T-helper 2 cell (primary cell): ENCODE data around the gene CENPP.

ENCODE experiments used
- DNase-seq, 5 experiments: peaks; one replicate each; pipeline versions ENCODE4 v3.0.0 to v3.0.0-alpha.2; 2012 to 2022
- total RNA-seq, 2 donors: gene quantifications; one replicate each; lab custom pipeline; 2026; lab: John Stamatoyannopoulos, UW

The CENPP gene
- 3.6 to 4.1 reads per million in 2 donors for total RNA-seq

- peak; percentile 58 to 92 (median 74) for DNase-seq
Measured at GRCh38 chr9:92325269-92325990, at the start of gene CENPP, which contains the start of gene NOL8. Gene CENPP, plus strand, starts transcription at chr9:92325953. Gene NOL8, minus strand, starts transcription at chr9:92325350. Its CDS starts 1,189 bp downstream, at chr9:92324161.

GRCh38 chr9:92276331-92277032, 49.3 kb upstream of the CENPP start:
- DNase-seq = peak in 1 of 5 experiments; percentile 51

DNA sequence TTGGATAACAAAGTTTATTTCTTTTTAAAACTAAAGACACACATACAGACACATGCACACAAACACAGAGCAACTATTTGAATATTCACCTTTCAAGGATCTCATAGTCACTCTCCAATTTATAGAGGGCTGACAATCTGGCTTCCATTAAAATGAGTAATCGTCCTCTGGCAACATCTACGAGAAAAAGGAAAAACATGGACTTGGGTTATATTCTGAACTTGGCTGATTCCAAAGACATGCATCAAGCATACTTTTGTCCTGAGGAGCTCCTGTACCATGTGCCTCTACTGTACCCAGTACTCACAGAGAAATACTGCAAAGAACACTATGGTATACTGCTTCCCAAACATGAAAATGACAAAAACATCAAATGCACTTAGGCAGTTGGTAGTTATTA, 47.6 kb upstream of the CENPP start:
- no peak for DNase-seq

- no peak for DNase-seq
Measured at GRCh38 chr9:92279302-92279701, 46.5 kb upstream of the CENPP start.

- no peak for DNase-seq
Measured at GRCh38 chr9:92289708-92290390, 35.9 kb upstream of the CENPP start.

GRCh38 chr9:92290785-92291429, 34.8 kb upstream of the CENPP start:
- no peak for DNase-seq

DNA sequence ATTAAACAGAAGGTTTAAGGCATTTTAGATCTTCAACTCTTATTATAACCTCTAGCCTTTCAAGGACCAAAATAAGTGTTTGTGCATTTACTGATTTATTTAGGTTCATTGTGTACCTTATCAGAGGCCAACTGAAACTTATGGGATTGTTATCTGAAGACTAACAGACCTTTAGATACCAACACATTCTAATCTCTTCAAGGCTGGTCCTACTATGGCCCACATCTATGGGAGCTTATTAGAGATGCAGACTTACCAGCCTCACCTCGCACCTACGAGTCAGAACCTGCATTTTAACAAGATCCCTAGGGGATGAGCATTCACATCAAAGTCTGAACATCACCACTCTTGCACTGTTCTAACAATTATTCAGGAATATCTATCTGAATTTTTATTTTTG, 34.2 kb upstream of the CENPP start:
- no peak for DNase-seq

- no peak for DNase-seq
Measured at GRCh38 chr9:92292338-92293074, 33.2 kb upstream of the CENPP start.

- no peak for DNase-seq
Measured at GRCh38 chr9:92293075-92293354, 32.7 kb upstream of the CENPP start.

DNA sequence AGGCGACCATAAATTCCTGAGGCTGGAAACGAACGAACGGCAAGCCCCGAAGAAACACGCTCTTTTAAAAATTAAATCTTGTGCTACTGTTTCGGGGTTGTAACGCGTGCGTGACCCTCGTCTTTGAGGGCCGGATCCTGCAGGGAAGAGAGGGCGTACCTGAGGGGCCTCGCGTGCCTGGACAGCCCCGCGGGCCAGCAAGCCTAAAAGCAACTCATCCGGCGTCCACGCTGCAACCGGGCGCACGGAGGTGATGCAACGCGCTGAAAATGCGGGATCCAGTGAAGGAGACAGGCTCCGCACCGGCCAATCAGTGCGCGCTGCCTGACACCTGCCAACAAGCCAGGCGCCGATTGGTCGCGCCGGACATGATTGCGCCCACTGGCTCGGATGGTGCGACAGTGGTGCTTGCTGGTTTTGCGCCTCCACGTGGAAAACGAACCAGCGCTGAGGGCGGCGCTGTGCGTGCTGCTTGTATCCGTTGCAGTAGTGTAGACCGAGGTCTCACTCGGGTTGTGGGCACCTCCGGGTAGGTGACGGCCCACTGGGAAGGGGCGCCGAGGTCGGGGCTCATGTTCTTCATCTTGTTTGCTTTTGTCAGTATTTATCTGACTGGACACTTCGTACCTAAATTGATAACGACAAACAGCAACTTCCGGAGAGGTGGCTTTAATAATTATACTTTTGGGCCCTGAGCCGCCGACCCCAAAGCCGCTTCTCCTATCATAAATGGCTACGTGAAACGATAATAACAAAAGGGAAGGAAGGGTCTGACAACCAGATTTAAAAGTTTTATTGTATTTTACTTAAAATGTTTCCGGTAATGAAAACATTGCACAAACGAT, 32.1 kb upstream of the CENPP start, which contains the start of gene IARS1:
IARS1 (minus strand) TSS at position 246 of the 845 bp plus-strand sequence. CDS start 4,278 bp downstream, outside the sequence.
- DNase-seq = peak; percentile 98 to 100 (median 98)

DNA sequence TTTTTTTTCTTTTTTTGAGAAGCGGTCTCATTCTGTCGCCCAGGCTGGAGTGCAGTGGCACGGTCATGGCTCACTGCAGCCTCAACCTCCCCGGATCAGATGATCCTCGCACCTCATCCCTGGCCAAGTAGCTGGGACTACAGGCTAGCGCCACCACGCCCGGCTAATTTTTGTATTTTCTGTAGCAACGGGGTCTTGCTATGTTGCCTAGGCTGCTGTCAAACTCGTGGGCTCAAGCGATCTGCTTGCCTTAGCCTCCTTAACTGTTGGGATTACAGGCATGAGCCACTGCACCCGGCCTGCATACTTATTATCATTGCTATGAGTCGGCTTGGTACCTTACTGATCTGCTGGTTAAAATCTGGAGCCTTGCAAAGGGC, 31.5 kb upstream of the CENPP start:
- peak in 1 of 5 experiments; percentile 41 for DNase-seq

DNA sequence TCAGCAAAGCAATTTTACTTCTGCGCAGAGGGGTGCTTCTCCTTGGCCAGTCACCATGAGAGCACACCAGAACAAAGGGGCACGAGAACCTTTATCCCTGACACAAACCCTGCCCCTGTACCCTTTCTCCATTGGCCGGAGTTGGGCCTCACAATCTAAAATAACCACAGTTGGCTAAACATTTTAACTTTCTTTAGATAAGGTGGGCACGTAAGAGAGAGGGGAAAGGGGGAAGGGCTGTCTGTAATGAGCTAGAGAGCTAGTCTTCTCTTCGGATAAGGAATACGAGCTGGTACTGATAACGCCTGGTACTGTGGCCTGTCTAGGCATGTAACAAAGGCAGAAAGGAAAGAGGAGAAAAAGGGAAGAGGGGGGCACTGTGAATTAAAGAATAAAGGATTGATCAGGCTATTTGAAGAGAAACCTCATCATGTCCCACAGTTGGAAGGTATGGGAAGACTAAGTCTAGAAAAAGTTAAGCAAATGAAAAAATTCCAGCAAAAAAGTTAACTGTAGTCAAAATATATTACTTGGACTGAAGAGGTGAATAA, 30.4 kb upstream of the CENPP start:
- no peak for DNase-seq

GRCh38 chr9:92295827-92296258, 29.9 kb upstream of the CENPP start:
- no peak for DNase-seq

GRCh38 chr9:92297611-92298010, 28.1 kb upstream of the CENPP start:
- DNase-seq = peak in 1 of 5 experiments; percentile 22

DNA sequence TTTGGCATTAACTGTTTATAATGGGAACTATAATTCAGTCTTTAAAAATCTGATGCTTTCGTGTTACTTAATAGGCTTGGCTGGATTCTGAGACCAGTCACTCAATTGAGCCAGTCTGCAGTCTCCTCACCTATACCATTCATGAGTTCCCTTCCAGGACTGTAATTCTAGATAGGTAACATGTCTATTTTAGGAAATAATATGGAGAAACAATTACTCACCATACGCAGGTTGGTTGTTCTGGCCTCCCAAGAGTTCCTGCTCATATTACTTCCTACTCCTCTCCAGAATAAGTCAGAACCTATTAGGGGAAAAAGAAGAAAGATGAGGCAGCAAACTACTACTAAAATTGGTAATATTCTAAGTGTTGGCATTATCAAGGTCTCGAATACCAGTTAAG, 27.7 kb upstream of the CENPP start:
- no peak for DNase-seq

GRCh38 chr9:92299116-92299515, 26.6 kb upstream of the CENPP start:
- DNase-seq = no peak

- DNase-seq = no peak
Measured at GRCh38 chr9:92300936-92301335, 24.8 kb upstream of the CENPP start.

DNA sequence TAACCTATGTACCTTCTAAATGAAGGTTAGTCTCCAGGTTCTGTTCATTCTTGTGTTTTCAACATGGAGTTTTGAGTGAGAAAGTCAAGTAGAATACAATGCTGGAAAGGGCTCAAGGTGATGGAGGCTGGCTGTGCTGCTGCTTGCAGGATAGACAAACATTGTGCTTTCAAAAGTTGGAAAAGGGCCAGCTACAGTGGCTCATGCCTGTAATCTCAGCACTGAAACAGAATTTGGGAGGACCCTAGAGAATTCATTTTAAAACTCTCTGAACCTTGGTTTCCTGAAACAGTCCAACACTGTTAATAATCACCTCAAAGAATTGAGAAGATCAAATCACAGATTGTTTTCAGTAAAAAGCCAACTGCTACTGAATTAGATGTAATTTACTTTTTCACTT, 16.9 kb upstream of the CENPP start:
- DNase-seq = no peak

- no peak for DNase-seq
Measured at GRCh38 chr9:92310562-92310961, 15.2 kb upstream of the CENPP start.

DNA sequence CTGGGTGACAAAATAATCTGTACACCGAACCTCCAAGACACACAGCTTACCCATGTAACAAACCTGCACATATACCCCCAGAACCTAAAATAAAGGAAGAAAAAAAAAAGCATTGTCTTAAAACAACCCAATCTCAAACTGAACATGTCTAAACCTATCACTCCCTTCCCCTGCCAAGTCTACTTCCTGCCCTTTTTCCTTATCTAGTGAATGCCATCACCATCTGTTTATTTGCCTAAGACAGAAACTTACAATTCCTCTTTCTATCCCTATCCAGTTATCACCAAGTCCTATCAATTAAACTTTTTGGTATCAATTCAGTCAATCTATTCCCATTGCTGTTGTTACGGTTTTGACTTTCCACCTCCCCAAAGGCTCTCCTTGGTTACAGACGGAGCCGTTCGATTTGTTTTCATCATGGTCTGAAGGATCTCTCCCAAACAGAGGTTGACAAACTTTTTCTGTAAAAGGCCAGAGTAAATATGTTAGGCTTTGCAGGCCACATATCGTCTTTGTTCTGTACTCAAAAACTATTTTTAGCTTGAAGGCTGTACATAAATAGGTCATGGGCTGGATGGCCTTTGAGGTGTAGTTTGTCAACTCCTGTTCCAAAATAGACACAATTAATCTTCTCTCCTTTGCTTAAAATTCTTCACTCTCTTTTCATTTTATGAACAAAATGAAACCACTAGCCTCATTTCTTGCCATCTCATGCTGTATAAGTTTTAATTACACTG, 12.7 kb upstream of the CENPP start:
- no peak for DNase-seq
